GM23338 (cell line): ENCODE results near the gene RPL13.

Source experiments
- CREB1 ChIP-seq: fragments of 250-450 bp; sonication (Bioruptor Pico); IDR thresholded peaks from 2 replicates; pipeline ENCODE4 v1.5.0; 2020; ENCODE audit warnings: low read depth, mild to moderate bottlenecking, moderate library complexity
- CTCF ChIP-seq, 2 experiments: fragments of 200-600 bp in 1 of 2; sonication (generic) in 1 of 2; conservative IDR thresholded peaks; 2 replicates each; pipeline versions ENCODE4 v1.5.1 to v1.6.1; 2016 to 2017; ENCODE audit warnings: antibody characterized with exemption in 2 of 2, low read depth in 2 of 2, mild to moderate bottlenecking in 2 of 2, moderate library complexity in 1 of 2
- ETS1 ChIP-seq: IDR thresholded peaks from 2 replicates; pipeline ENCODE4 v1.6.1; 2016; ENCODE audit warnings: antibody characterized with exemption
- EZH2 ChIP-seq: fragments of 200-600 bp; sonication (generic); IDR thresholded peaks from one replicate; pipeline ENCODE4 v1.8.0; 2017; ENCODE audit warnings: antibody characterized with exemption, mild to moderate bottlenecking, low read depth; ENCODE audit not compliant: unreplicated experiment
- EZH2phosphoT487 ChIP-seq: fragments of 200-600 bp; sonication (generic); IDR thresholded peaks from one replicate; pipeline ENCODE4 v1.8.1; 2018; ENCODE audit warnings: antibody characterized with exemption; ENCODE audit not compliant: unreplicated experiment
- JUNB ChIP-seq: IDR thresholded peaks from one replicate; pipeline ENCODE4 v1.6.1; 2016; ENCODE audit warnings: antibody characterized with exemption; ENCODE audit not compliant: unreplicated experiment
- NANOG ChIP-seq: IDR thresholded peaks from 2 replicates; pipeline ENCODE4 v1.6.1; 2016; ENCODE audit warnings: antibody characterized with exemption, borderline replicate concordance
- POLR2AphosphoS5 ChIP-seq: IDR thresholded peaks from 2 replicates; pipeline ENCODE4 v1.6.1; 2016; ENCODE audit warnings: antibody characterized with exemption, low read depth
- REST ChIP-seq: IDR thresholded peaks from one replicate; pipeline ENCODE4 v1.6.1; 2018; ENCODE audit warnings: antibody characterized with exemption; ENCODE audit not compliant: unreplicated experiment

- TF ChIP-seq POLR2AphosphoS5 (no peak), CTCF (conservative IDR thresholded peaks at IDR 0.05; ENCODE audit: low read depth in 2 of 2) (no peak), NANOG (no peak), EZH2phosphoT487 (no peak), ETS1 (no peak), JUNB (no peak), EZH2 (no peak), REST (no peak), CREB1 (CRISPR knock-in tag) (no peak)
Observed at GRCh38 chr16:89596957-89597649, 36.6 kb downstream of the RPL13 start.
